NCI-H128 (cell line): ENCODE data around the gene EID3.
"Not testable (repeated sequence)": the region's sequence is repeated elsewhere in the genome, so short reads cannot be mapped to it uniquely, and the experiment has no call there.

Experiments used
- DNase-seq: peaks from one replicate; lab custom pipeline; 2025; ENCODE audit not compliant: unreplicated experiment; lab: John Stamatoyannopoulos, UW

Gene EID3

GRCh38 chr12:104310751-104311633 lies 7.5 kb downstream of the EID3 start:
- no peak for DNase-seq

DNA sequence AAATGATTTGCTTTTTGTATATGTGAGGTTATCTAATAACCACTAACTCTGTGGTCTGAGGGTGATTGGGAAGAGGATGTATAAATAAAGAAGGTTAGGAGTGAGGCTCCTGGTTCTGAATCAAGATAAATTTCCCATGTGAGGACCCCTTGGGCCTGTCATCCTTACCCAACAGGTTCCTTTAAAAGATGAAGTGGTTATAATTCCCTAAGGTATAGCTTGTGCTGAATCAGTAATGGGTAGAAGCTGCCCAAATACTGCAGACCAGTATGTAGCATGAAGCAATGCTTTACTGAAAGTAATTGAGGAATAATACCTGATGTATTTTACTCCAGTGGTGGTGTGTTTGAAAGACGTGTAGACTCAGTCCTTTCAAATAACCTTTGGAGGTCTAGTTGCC lies 8.7 kb downstream of the EID3 start:
- DNase-seq, result no peak

DNA sequence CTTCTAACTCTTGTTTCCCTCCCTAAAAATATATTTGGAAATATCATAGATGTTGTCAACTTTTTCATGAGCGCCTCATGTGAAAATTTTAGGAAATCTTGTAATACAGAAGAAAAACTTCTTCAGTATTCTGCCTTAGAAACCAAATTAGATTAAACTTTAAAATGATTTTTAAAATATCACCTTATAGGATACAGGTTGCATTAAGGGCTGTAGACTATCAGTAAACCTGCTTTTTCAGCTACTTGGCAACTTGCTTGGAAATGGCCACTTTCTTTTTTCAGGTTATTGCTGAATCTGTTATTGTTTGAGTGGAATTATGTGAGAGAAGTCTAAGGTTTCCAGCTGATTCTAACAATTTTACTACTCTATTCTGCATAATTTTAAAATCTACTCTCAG lies 9.1 kb downstream of the EID3 start:
- no peak for DNase-seq

- no peak for DNase-seq
These were observed 10.2 kb downstream of the EID3 start for GRCh38 chr12:104313568-104314241.

DNA sequence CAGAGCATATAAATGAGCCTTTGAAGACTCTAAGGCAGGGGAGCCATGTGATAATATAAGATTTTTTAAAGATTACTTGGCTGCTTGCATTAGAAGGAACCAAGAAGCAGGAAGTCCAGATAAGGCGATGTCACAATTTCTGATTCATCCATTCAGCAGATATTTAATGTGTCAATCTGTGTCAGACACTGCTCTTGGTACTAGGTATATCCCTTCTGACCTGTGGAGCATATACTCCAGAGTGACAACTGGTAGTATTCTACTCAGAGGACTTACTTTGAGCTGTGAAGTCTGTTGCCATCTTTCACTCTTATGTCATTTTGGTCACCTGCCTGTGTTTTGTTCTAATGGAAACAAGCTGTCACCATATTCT lies 10.7 kb downstream of the EID3 start:
- DNase-seq, result no peak

DNA sequence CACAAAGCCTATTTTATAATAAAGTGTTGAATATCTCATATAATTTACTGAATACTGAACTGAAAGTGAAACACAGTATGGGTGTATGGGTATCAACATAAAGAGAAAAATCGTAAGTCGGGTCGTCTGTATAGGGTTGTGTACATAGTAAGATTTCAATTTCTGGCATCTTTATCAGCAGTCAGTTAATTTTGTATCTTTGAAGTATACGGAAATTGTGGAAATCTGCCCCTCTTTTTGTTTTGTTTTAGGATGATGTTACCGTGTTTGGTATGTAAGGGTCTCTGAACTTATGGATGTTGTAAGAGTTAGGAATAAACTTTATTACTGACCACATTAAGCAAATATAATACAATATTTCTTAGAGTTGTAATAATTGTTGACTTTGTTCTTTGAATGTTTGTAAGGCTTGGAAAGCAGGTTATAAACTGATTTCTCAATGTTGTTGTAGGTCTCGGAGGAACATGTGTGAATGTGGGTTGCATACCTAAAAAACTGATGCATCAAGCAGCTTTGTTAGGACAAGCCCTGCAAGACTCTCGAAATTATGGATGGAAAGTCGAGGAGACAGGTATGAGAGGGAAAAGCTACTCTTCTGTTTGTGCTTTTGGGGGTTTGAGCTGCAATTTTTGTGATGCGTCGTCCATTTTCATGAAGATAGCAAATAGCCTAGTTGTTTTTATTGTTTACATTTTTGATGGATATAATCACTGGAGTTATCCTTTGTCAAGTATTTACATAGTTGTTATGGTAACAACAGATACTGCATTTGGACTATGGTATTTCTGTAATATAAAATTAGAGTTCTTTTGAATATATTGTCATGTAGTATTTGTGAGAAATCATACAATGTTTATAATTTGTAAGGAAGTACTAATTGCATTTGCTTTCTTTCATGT lies 12.0 kb downstream of the EID3 start:
- no peak for DNase-seq

GRCh38 chr12:104316936-104317335 lies 13.4 kb downstream of the EID3 start:
- no peak for DNase-seq

DNA sequence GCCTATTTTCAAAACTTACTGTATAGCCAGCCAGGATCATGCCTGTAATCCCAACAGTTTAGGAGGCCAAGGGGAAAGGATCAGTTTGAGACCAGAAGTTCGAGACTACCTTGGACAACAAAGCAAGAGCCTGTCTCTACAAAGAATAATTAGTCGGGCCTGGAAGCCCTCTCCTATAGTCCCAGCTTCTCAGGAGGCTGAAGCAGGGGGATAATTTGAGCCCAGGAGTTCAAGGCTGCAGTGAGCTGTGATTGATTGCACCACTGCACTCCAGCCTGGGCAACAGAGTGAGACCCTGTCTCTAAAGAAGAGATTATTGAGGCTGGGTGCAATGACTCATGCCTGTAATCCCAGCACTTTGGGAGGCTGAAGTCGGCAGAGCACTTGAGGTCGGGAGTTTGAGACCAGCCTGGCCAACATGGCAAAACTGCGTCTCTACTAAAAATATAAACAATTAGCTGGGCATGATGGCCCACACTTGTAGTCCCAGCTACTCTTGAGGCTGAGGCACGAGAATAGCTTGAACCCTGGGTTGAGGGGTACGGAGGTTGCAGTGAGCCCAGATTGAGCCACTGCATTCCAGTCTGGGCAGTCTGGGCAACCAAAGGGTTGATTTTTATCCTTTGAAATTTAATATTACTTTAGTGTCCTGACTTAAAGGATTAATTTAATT lies 14.1 kb downstream of the EID3 start:
- no peak for DNase-seq

DNA sequence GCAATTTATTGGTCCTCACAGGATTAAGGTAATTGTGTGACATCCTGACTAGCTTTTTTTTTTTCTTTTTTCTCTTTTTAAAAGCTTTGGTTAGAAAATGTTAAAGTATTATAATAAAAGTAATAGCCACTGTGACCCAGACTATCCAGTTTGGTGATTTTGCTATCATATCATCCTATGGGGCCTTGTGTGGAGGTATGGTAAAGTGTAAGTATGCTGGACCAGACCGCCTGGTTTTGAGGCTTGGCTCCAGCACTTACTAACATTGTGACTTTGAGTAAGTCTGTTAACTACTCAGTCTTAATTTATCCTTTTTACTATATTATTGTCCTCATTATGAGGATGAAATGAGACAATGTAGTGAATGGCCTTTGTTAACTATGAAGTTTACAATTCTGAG lies 15.5 kb downstream of the EID3 start:
- DNase-seq, result no peak

GRCh38 chr12:104319918-104320626 lies 16.5 kb downstream of the EID3 start:
- DNase-seq, result no peak

- DNase-seq, result no peak
These were observed 17.1 kb downstream of the EID3 start for GRCh38 chr12:104320627-104321024.

DNA sequence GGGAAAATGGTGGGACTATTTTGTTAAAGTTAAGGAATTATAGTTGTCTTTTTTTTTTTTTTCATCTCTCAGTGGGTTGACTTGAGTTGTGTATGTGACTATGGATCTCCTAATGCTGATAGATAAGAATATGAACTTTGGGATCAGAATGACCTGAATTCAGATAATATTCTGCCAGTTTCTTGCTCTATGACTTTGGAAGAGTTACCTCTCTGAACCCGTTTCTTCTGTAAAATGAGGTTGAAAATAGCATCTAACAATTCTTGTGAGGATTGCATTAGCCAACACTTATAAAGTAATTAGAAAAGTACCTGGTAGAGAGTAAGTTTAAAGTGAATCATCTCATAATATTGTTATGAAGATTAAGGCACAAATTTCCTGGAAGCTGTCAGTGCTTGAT lies 18.4 kb downstream of the EID3 start:
- no peak for DNase-seq

DNA sequence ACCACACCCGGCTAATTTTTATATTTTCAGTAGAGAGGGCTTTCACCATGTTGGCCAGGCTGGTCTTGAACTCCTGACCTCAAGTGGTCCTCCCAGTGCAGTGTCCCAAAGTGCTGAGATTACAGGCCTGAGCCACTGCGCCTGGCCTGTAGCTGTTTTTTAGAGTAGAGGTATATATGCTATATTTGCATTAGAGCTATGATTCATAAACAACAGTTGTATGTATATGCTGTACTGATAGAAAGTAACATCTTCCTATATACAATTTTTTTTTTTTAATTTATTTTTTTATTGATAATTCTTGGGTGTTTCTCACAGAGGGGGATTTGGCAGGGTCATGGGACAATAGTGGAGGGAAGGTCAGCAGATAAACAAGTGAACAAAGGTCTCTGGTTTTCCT lies 19.0 kb downstream of the EID3 start:
- not testable (repeated sequence) for DNase-seq

GRCh38 chr12:104323899-104324298 lies 20.4 kb downstream of the EID3 start:
- DNase-seq, result no peak

GRCh38 chr12:104328278-104328677 lies 24.7 kb downstream of the EID3 start:
- not testable (repeated sequence) for DNase-seq

DNA sequence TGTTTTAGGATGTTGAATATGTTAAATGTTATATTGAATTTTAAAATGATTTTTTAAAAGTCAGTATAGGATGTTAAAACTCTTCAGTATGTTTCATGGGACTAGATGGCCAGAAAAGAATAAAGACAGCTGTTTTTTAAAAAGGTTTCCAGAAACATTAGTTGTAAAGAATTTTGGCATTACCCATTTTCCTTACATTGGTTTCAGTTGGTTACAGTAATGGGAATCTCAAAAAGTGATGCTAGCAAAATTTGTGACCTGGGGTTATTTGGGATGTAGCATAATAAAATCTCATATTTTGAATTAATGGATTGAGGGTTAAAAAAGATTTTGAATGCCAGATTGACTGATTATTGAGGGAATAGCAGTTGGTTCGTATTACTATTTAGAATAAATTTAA lies 25.3 kb downstream of the EID3 start:
- no peak for DNase-seq

DNA sequence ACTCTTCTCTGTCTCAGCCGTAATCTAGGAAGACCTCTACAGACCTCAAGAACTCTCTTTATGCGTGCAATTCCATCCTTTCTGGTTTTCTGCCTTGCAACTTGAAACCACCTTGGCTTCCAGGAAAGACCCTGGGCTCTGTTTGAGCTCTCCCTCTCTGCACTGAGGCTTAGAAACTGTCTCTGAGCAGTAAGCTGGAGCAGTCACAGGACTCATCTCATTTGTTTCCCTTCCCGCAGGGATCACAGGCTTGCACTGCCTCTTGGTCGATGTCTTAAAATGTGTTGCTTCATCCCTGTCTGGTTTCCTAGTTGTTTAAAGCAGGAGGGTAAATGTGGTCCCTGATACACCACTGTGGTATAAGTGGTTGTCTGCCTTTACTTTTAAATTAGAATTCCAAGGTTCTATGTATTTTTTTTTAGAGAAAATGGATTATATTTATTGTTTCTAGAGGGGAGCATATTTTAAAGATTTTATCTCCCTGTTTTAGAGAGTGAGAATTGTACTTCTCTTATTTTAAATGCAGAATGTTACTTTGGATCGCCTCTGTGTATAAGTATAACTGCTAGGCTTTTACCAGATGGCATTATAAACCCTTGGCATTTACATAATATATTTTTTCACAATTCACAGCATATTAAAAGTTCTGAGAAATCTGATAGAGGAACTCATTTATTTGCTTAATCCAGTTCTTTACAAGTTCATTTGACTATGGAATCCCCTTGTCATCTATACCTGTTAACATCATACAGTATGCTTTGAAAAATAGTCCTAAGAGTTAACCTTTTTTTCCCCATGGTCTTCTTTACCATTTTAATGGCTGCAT lies 26.4 kb downstream of the EID3 start:
- no peak for DNase-seq

DNA sequence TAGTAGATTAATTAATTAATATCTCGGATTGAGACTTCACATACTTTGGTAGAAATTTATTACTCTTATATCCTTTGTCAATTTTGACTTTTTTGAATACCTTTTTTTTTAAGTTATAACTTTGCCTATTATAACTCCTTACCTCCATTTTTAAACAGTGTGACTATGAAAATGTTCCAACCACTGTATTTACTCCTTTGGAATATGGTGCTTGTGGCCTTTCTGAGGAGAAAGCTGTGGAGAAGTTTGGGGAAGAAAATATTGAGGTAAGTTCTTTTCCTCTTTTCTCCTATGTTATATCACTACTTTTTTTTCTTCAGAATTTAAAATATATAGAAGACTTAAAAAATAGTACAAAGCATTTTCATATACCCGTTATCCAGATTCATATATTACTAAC lies 27.8 kb downstream of the EID3 start:
- DNase-seq, result no peak

DNA sequence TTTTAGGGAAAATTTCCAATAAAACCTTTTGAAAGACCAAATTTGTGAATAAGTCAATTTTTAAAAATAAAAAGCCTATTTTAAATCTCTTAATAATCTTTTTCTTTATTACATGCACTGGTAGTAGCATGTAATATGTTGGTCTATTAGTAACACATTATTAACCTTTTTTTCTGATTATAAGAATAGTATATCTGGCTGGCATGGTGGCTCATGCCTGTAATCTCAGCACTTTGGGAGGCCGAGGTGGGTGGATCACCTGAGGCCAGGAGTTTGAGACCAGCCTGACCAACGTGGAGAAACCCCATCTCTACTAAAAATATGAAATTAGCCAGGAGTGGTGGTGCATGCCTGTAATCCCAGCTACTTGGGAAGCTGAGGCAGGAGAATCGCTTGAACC lies 28.7 kb downstream of the EID3 start:
- not testable (repeated sequence) for DNase-seq
